AG04450 (cell line): Measurements from ENCODE around the gene KCNN3. TPM values are rescaled to one million over a fixed set of nuclear protein-coding genes. Genes with fewer than 3 reads are reported as not detected.

Experiments used
- CTCF ChIA-PET: fragments of 300-600, 350-600 bp; formaldehyde crosslinking; extraction: SDS; loops from one replicate; lab custom pipeline; 2022; ENCODE audit warnings: antibody characterized with exemption, inconsistent platforms; lab: Charles Lee
- POLR2A ChIA-PET: fragments of 350-600 bp; formaldehyde crosslinking; extraction: SDS; loops from one replicate; lab custom pipeline; 2021; ENCODE audit warnings: antibody characterized with exemption, inconsistent platforms; lab: Yijun Ruan, JAX
- DNase-seq: peaks from one replicate; pipeline ENCODE4 v3.0.0-alpha.2; 2011; ENCODE audit warnings: low read depth, low spot score
- H3K27ac ChIP-seq: one replicate; pipeline ENCODE4 v1.5.1; 2012; ENCODE audit warnings: low read depth, low read length, control low read depth
- H3K27me3 ChIP-seq: one replicate; pipeline ENCODE4 v1.6.0; 2012; ENCODE audit warnings: low read length; ENCODE audit not compliant: control insufficient read depth, insufficient read depth
- H3K4me3 ChIP-seq: 2 replicates; pipeline ENCODE4 v1.5.1; 2011; ENCODE audit warnings: mild to moderate bottlenecking, low read depth, low read length, control low read depth
- H3K9me3 ChIP-seq: 2 replicates; pipeline ENCODE4 v1.5.1; 2012; ENCODE audit warnings: low read length; ENCODE audit not compliant: control insufficient read depth, insufficient read depth
- polyA plus RNA-seq: library from polyadenylated mRNA; depleted of rRNA; stranded (reverse); fragments of >200 nt; gene quantifications from 2 replicates; pipeline ENCODE4 v1.2.3, GENCODE V29; 2011
- TF ChIP-seq, protein P1 (sequence below): IDR thresholded peaks from 2 replicates; pipeline ENCODE4 v1.5.1; 2011; ENCODE audit warnings: low read depth, low read length, control low read depth, inconsistent platforms

KCNN3 gene
- polyA plus RNA-seq, 1 experiment, result 0.09 TPM

- DNase-seq, result no peak
- TF ChIP-seq, protein P1, sequence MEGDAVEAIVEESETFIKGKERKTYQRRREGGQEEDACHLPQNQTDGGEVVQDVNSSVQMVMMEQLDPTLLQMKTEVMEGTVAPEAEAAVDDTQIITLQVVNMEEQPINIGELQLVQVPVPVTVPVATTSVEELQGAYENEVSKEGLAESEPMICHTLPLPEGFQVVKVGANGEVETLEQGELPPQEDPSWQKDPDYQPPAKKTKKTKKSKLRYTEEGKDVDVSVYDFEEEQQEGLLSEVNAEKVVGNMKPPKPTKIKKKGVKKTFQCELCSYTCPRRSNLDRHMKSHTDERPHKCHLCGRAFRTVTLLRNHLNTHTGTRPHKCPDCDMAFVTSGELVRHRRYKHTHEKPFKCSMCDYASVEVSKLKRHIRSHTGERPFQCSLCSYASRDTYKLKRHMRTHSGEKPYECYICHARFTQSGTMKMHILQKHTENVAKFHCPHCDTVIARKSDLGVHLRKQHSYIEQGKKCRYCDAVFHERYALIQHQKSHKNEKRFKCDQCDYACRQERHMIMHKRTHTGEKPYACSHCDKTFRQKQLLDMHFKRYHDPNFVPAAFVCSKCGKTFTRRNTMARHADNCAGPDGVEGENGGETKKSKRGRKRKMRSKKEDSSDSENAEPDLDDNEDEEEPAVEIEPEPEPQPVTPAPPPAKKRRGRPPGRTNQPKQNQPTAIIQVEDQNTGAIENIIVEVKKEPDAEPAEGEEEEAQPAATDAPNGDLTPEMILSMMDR, result no peak
- no peak overlapping the region for H3K4me3 ChIP-seq
- H3K27ac ChIP-seq, result no peak overlapping the region
- CTCF ChIA-PET, result no interaction called here
- no peaks in the 10 kb centered on the region for H3K9me3 ChIP-seq
- POLR2A ChIA-PET, result no interaction called here
- peaks cover 31% of the 10 kb centered on the region for H3K27me3 ChIP-seq
Measured at GRCh38 chr1:154739654-154740053, 130.4 kb downstream of the KCNN3 start.

- POLR2A ChIA-PET, result interaction anchor here (0.5 to 0.7 kb wide), 2 partner anchors 56 to 340 kb away, joined by 3 to 6 read pairs; no protein-coding TSS in a partner anchor
- CTCF ChIA-PET, result interaction anchor here (0.8 to 0.9 kb wide), 2 partner anchors 24 to 177 kb away, joined by 3 read pairs; no protein-coding TSS in a partner anchor
- TF ChIP-seq, protein P1, result no peak
- Histone ChIP-seq H3K27me3 (peaks cover 11% of the 10 kb centered on the region), H3K27ac (no peak overlapping the region), H3K4me3 (no peak overlapping the region), H3K9me3 (no peaks in the 10 kb centered on the region)
- peak; percentile 23 for DNase-seq
Measured at GRCh38 chr1:154736841-154737240, 133.2 kb downstream of the KCNN3 start.

DNA sequence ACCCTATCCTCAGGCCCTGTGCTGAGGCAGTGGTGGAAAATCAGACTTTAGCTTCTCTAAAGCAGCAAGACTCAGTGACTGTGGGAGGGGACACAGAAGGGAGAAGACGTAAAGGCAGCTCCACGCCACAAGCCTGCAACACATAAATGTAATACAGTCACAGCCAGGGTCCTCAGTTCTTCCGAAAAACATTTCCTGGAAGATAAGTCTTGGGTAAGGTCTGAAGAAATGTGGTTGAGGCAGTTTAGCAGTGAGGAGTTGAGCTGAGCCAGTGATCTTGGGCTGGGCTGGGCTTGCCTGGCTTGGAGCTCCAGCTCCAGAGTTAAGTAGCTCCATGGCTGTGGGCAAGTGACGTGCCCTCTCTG is 134.3 kb downstream of the KCNN3 start:
- Histone ChIP-seq H3K27ac (no peak overlapping the region), H3K9me3 (no peaks in the 10 kb centered on the region), H3K4me3 (no peak overlapping the region), H3K27me3 (peaks cover 14% of the 10 kb centered on the region)
- no peak for DNase-seq
- TF ChIP-seq, protein P1, result no peak
- ChIA-PET CTCF (no interaction called here), POLR2A (no interaction called here)

GRCh38 chr1:154735061-154735803 is 134.8 kb downstream of the KCNN3 start:
- Histone ChIP-seq H3K27me3 (peaks cover 14% of the 10 kb centered on the region), H3K4me3 (no peak overlapping the region), H3K9me3 (no peaks in the 10 kb centered on the region), H3K27ac (no peak overlapping the region)
- ChIA-PET POLR2A (no interaction called here), CTCF (no interaction called here)
- no peak for DNase-seq
- TF ChIP-seq, protein P1, result no peak

DNA sequence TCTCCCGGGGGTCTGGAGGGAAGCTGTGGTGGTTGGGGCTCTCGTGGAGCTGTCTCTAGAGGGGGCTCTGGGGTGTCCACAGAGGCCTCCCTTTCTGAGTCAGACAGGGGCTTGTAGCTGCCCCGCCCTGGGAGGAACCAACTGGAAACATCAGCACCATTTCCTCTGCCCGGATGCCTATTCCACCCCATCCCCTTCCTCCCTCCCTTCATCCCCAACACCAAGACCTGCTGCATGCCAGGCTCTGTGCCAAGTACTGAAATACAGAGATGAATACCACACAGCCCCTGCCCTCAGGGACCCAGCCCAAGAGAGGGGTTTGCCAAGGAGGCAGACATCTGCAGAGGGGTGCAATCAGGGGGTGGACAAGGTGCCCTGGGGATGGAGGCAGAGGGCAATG is 136.5 kb downstream of the KCNN3 start:
- H3K4me3 ChIP-seq, result no peak overlapping the region
- ChIA-PET POLR2A (no interaction called here), CTCF (no interaction called here)
- TF ChIP-seq, protein P1, result no peak
- DNase-seq, result no peak
- no peak overlapping the region for H3K27ac ChIP-seq
- no peaks in the 10 kb centered on the region for H3K9me3 ChIP-seq
- H3K27me3 ChIP-seq, result peaks cover 11% of the 10 kb centered on the region
